Panc1 (cell line): ENCODE results near the gene GATAD2B.

Experiments used
- CTCF ChIP-seq: fragments of 450-650 bp; IDR thresholded peaks from 2 replicates; pipeline ENCODE4 v1.5.1; 2017; ENCODE audit warnings: mild to moderate bottlenecking
- POLR2AphosphoS5 ChIP-seq: IDR thresholded peaks from 2 replicates; pipeline ENCODE4 v1.6.1; 2012; ENCODE audit warnings: mild to moderate bottlenecking, low read depth, low read length, moderate library complexity
- REST ChIP-seq, 2 experiments: IDR thresholded peaks; 2 replicates each; pipeline ENCODE4 v1.6.1; 2011 to 2012; ENCODE audit warnings: low read depth in 2 of 2, control low read depth in 1 of 2, low read length in 1 of 2, mild to moderate bottlenecking in 1 of 2, moderate library complexity in 1 of 2; ENCODE audit not compliant: insufficient read depth in 1 of 2
- SIN3A ChIP-seq: IDR thresholded peaks from 2 replicates; pipeline ENCODE4 v1.6.1; 2012; ENCODE audit warnings: low read depth, mild to moderate bottlenecking, low read length, moderate library complexity, borderline replicate concordance; ENCODE audit not compliant: insufficient read depth

GRCh38 chr1:153795330-153795837 is 127.4 kb downstream of the GATAD2B start:
- TF ChIP-seq CTCF (no peak), REST (IDR thresholded peaks at IDR 0.05; ENCODE audit: insufficient read depth in 1 of 2, low read depth in 2 of 2, low read length in 1 of 2) (no peak), POLR2AphosphoS5 (no peak), SIN3A (no peak)
